A549 (cell line): ENCODE data around the gene SORBS1. TPM values are rescaled to one million over a fixed set of nuclear protein-coding genes. Genes with fewer than 3 reads are reported as not detected.

Experiments
- ATAC-seq, 2 experiments: fragments of 200-7000 bp in 1 of 2; fragments of >200 bp in 1 of 2; cut with Nextera tagmentation in 1 of 2; cut with Tn5 transposase in 1 of 2; 3 replicates each; pipeline versions ENCODE4 v1.8.0 to v1.9.1; 2018 to 2020; ENCODE audit warnings: mild to moderate bottlenecking in 1 of 2, moderate library complexity in 1 of 2
- CTCF ChIA-PET: fragments of 300-600 bp; sonication (Branson Sonifier 250); formaldehyde crosslinking; extraction: SDS; loops from one replicate; lab custom pipeline; 2021; ENCODE audit warnings: antibody characterized with exemption, inconsistent platforms; lab: Yijun Ruan, JAX
- POLR2A ChIA-PET: fragments of 350-600 bp; formaldehyde crosslinking; extraction: SDS; loops from one replicate; lab custom pipeline; 2021; ENCODE audit warnings: antibody characterized with exemption, inconsistent platforms; lab: Yijun Ruan, JAX
- DNase-seq, 2 experiments: peaks; one replicate each; pipeline versions ENCODE4 v3.0.0 to v3.0.0-alpha.2; 2011 to 2016; ENCODE audit warnings: low read depth in 1 of 2, low spot score in 1 of 2
- FAIRE-seq: peaks from 2 replicates; lab custom pipeline; 2011; peaks lifted over from hg19 to GRCh38; lab: Jason Lieb, UNC
- H3K27ac ChIP-seq, 2 experiments: fragments of >200 bp; sonication (Bioruptor Twin); formaldehyde crosslinking; 3 replicates each; pipeline ENCODE4 v1.5.1; 2016 to 2017
- H3K4me1 ChIP-seq: fragments of >200 bp; sonication (Bioruptor Twin); formaldehyde crosslinking; 3 replicates; pipeline ENCODE4 v1.6.1; 2016
- H3K4me2 ChIP-seq: fragments of >200 bp; sonication (Bioruptor Twin); formaldehyde crosslinking; 3 replicates; pipeline ENCODE4 v1.6.1; 2016
- H3K4me3 ChIP-seq: fragments of >200 bp; sonication (Bioruptor Twin); formaldehyde crosslinking; 3 replicates; pipeline ENCODE4 v1.5.1; 2016
- H3K9me3 ChIP-seq: fragments of >200 bp; sonication (Bioruptor Twin); formaldehyde crosslinking; 3 replicates; pipeline ENCODE4 v1.6.1; 2016
- BHLHE40 ChIP-seq: IDR thresholded peaks from 2 replicates; pipeline ENCODE4 v1.6.1; 2012; ENCODE audit warnings: low read depth, low read length, inconsistent platforms
- CBX2 ChIP-seq: fragments of 200-600 bp; sonication (generic); IDR thresholded peaks from 2 replicates; pipeline ENCODE4 v1.6.1; 2016; ENCODE audit warnings: low read depth, mild to moderate bottlenecking, borderline replicate concordance
- CBX8 ChIP-seq: fragments of 200-600 bp; sonication (generic); IDR thresholded peaks from 2 replicates; pipeline ENCODE4 v1.6.1; 2016
- CEBPB ChIP-seq, 2 experiments: fragments of >200 bp in 1 of 2; sonication (Bioruptor Twin) in 1 of 2; formaldehyde crosslinking in 1 of 2; IDR thresholded peaks; 2 replicates each; pipeline ENCODE4 v1.6.1; 2012 to 2016
- CHD2 ChIP-seq: fragments of 150-350 bp; IDR thresholded peaks from 2 replicates; pipeline ENCODE4 v1.6.1; 2014; ENCODE audit warnings: low read length; ENCODE audit not compliant: partially characterized antibody
- E2F6 ChIP-seq: IDR thresholded peaks from 2 replicates; pipeline ENCODE4 v1.6.1; 2012; ENCODE audit warnings: low read depth, borderline replicate concordance
- EHF ChIP-seq: fragments of 250-450 bp; sonication (Bioruptor Pico); IDR thresholded peaks from 2 replicates; pipeline ENCODE4 v1.5.0; 2020; ENCODE audit warnings: mild to moderate bottlenecking
- ELK1 ChIP-seq: fragments of 150-350 bp; IDR thresholded peaks from 2 replicates; pipeline ENCODE4 v1.6.1; 2014; ENCODE audit warnings: low read depth, mild to moderate bottlenecking, low read length
- ESRRA ChIP-seq: fragments of 150-350 bp; IDR thresholded peaks from 2 replicates; pipeline ENCODE4 v1.6.1; 2014; ENCODE audit warnings: mild to moderate bottlenecking, low read length, borderline replicate concordance
- FOSB ChIP-seq: fragments of 250-450 bp; sonication (Bioruptor Pico); IDR thresholded peaks from 2 replicates; pipeline ENCODE4 v1.5.0; 2020; ENCODE audit warnings: mild to moderate bottlenecking, moderate library complexity
- FOSL2 ChIP-seq, 2 experiments: fragments of 450-650 bp in 1 of 2; fragments of >200 bp in 1 of 2; sonication (Bioruptor Twin) in 1 of 2; formaldehyde crosslinking; IDR thresholded peaks; 2 replicates each; pipeline versions ENCODE4 v1.5.0 to v1.6.1; 2016 to 2020; ENCODE audit warnings: mild to moderate bottlenecking in 1 of 2, moderate library complexity in 1 of 2
- FOXS1 ChIP-seq: fragments of 250-450 bp; sonication (Bioruptor Pico); IDR thresholded peaks from 2 replicates; pipeline ENCODE4 v1.5.0; 2020; ENCODE audit warnings: mild to moderate bottlenecking, moderate library complexity
- GATA3 ChIP-seq: IDR thresholded peaks from 2 replicates; pipeline ENCODE4 v1.6.1; 2012; ENCODE audit warnings: borderline replicate concordance
- HDAC2 ChIP-seq: fragments of 200-600 bp; sonication (generic); IDR thresholded peaks from 2 replicates; pipeline ENCODE4 v1.6.1; 2016
- HES2 ChIP-seq: fragments of >200 bp; sonication (Bioruptor Twin); formaldehyde crosslinking; IDR thresholded peaks from 2 replicates; pipeline ENCODE4 v1.6.1; 2016
- HOXA7 ChIP-seq: fragments of 250-450 bp; sonication (Bioruptor Pico); IDR thresholded peaks from 2 replicates; pipeline ENCODE4 v1.5.0; 2020; ENCODE audit warnings: mild to moderate bottlenecking, moderate library complexity
- HOXB13 ChIP-seq: fragments of 250-450 bp; sonication (Bioruptor Pico); IDR thresholded peaks from 2 replicates; pipeline ENCODE4 v1.5.0; 2020; ENCODE audit warnings: low read depth, mild to moderate bottlenecking, moderate library complexity
- HOXB5 ChIP-seq: fragments of 250-450 bp; sonication (Bioruptor Pico); IDR thresholded peaks from 2 replicates; pipeline ENCODE4 v1.5.0; 2020; ENCODE audit warnings: mild to moderate bottlenecking, moderate library complexity
- JUN ChIP-seq, 2 experiments: fragments of >200 bp; sonication (Bioruptor Twin); formaldehyde crosslinking; IDR thresholded peaks; 2 replicates in 1 of 2; 3 replicates in 1 of 2; pipeline ENCODE4 v1.6.1; 2016 to 2017
- KDM1A ChIP-seq: fragments of 200-600 bp; sonication (generic); IDR thresholded peaks from 2 replicates; pipeline ENCODE4 v1.6.1; 2016; ENCODE audit warnings: low read depth, mild to moderate bottlenecking
- MAFK ChIP-seq: fragments of 450-650 bp; IDR thresholded peaks from 2 replicates; pipeline ENCODE4 v1.6.1; 2014; ENCODE audit not compliant: partially characterized antibody
- NFE2L2 ChIP-seq: fragments of 150-350 bp; conservative IDR thresholded peaks from 2 replicates; pipeline ENCODE4 v1.6.1; 2014; ENCODE audit warnings: low read length
- PBX3 ChIP-seq: IDR thresholded peaks from 2 replicates; pipeline ENCODE4 v1.6.1; 2012
- POLR2A ChIP-seq: IDR thresholded peaks from 2 replicates; pipeline ENCODE4 v1.6.1; 2012; ENCODE audit warnings: mild to moderate bottlenecking, low read length
- POLR2AphosphoS2 ChIP-seq: conservative IDR thresholded peaks from 2 replicates; pipeline ENCODE4 v1.6.1; 2012; ENCODE audit warnings: low read length, improper control_type of control experiment, inconsistent platforms
- RARB ChIP-seq: fragments of 250-450 bp; sonication (Bioruptor Pico); IDR thresholded peaks from 2 replicates; pipeline ENCODE4 v1.8.0; 2021; ENCODE audit warnings: mild to moderate bottlenecking, moderate library complexity
- REST ChIP-seq: fragments of 200-600 bp; sonication (generic); IDR thresholded peaks from 2 replicates; pipeline ENCODE4 v1.6.1; 2016; ENCODE audit warnings: antibody characterized with exemption, mild to moderate bottlenecking, moderate library complexity
- RNF2 ChIP-seq: fragments of 200-600 bp; sonication (generic); IDR thresholded peaks from 2 replicates; pipeline ENCODE4 v1.6.1; 2016; ENCODE audit warnings: low read depth, mild to moderate bottlenecking, antibody characterized with exemption, moderate library complexity, borderline replicate concordance
- SMC3 ChIP-seq: fragments of >200 bp; sonication (Bioruptor Twin); formaldehyde crosslinking; IDR thresholded peaks from 3 replicates; pipeline ENCODE4 v1.6.1; 2018; ENCODE audit warnings: inconsistent platforms
- TFCP2L1 ChIP-seq: fragments of 250-450 bp; sonication (Bioruptor Pico); IDR thresholded peaks from 2 replicates; pipeline ENCODE4 v1.5.0; 2021; ENCODE audit warnings: mild to moderate bottlenecking
- TP53 ChIP-seq: fragments of 250-450 bp; sonication (Bioruptor Pico); IDR thresholded peaks from 2 replicates; pipeline ENCODE4 v1.5.0; 2021; ENCODE audit warnings: mild to moderate bottlenecking, moderate library complexity
- USF2 ChIP-seq: fragments of 450-650 bp; IDR thresholded peaks from 2 replicates; pipeline ENCODE4 v1.6.1; 2014; ENCODE audit warnings: antibody characterized with exemption
- WGBS: methylation state at CpG from one replicate; pipeline ENCODE4 v1.1.6; 2017; ENCODE audit errors: missing lambda C conversion rate; 5-methylcytosine and 5-hydroxymethylcytosine counted together
- polyA plus RNA-seq, 4 experiments: library from polyadenylated mRNA; depleted of rRNA in 3 of 4; stranded (reverse); fragments of >200 nt; fragmentation: RNase III in 1 of 4; extraction: RNeasy Plus Mini Kit Qiagen cat#74134 plus additional on column Dnase treatment in 1 of 4; gene quantifications; 2 replicates in 3 of 4; 3 replicates in 1 of 4; pipeline ENCODE4 v1.2.3, GENCODE V29; 2011 to 2017

The SORBS1 gene
- polyA plus RNA-seq, 2 of the 4 experiments (the other 2 are of a cell fraction) = 0.39 to 0.80 TPM

GRCh38 chr10:95511314-95511713 lies 49.9 kb downstream of the SORBS1 start (continued):
- TF ChIP-seq RNF2 (no peak), ESRRA (no peak), RARB (CRISPR knock-in tag) (no peak), CHD2 (no peak), POLR2A (no peak)
- TF ChIP-seq, all 56 proteins: peak for 0

GRCh38 chr10:95509251-95509650 lies 51.9 kb downstream of the SORBS1 start:
- no peak overlapping the region for H3K4me2 ChIP-seq
- ATAC-seq (no peak), FAIRE-seq (no peak), DNase-seq (no peak)
- POLR2A ChIA-PET = no interaction called here
- CTCF ChIA-PET = interaction anchor here (1.0 to 1.5 kb wide), 3 partner anchors 19 to 266 kb away, joined by 3 to 4 read pairs (median 3); no protein-coding TSS in a partner anchor
- H3K4me1 ChIP-seq = no peaks in the 10 kb centered on the region
- no peak overlapping the region for H3K4me3 ChIP-seq
- TF ChIP-seq HOXB13 (CRISPR knock-in tag) (no peak), HES2 (no peak), FOSB (CRISPR knock-in tag) (no peak), FOXS1 (CRISPR knock-in tag) (no peak), E2F6 (no peak), TP53 (CRISPR knock-in tag) (no peak), HOXA7 (CRISPR knock-in tag) (no peak), CBX2 (no peak), NFE2L2 (no peak), HOXB5 (no peak), USF2 (no peak), FOSL2 (IDR thresholded peaks at IDR 0.05) (no peak), FOSL2 (CRISPR knock-in tag; IDR thresholded peaks at IDR 0.05) (no peak), JUN (IDR thresholded peaks at IDR 0.05) (no peak), ELK1 (no peak), CBX8 (no peak), BHLHE40 (no peak), PBX3 (no peak)
- 65% methylated on average over 1 of the region's 1 CpG for WGBS
- H3K9me3 ChIP-seq = no peaks in the 10 kb centered on the region
- no peak overlapping the region for H3K27ac ChIP-seq

GRCh38 chr10:95508730-95509129 lies 52.4 kb downstream of the SORBS1 start:
- Histone ChIP-seq H3K4me3 (no peak overlapping the region), H3K27ac (no peak overlapping the region), H3K9me3 (no peaks in the 10 kb centered on the region), H3K4me2 (no peak overlapping the region), H3K4me1 (no peaks in the 10 kb centered on the region)
- no peak for FAIRE-seq
- ChIA-PET CTCF (interaction anchor here (0.8 to 1.5 kb wide), 3 partner anchors 15 to 77 kb away, joined by 3 to 4 read pairs (median 3); no protein-coding TSS in a partner anchor), POLR2A (no interaction called here)
- WGBS = 55% methylated on average over 3 of the region's 3 CpGs
- ATAC-seq = no peak
- DNase-seq = no peak
- TF ChIP-seq KDM1A = no peak
- no peak for TF ChIP-seq EHF
- TF ChIP-seq POLR2AphosphoS2 = no peak
- no peak for TF ChIP-seq GATA3
- TF ChIP-seq MAFK = no peak
- no peak for TF ChIP-seq HOXB13 (CRISPR knock-in tag)
- TF ChIP-seq CBX2 = no peak
- no peak for TF ChIP-seq SMC3
- TF ChIP-seq CEBPB (IDR thresholded peaks at IDR 0.05) = no peak
- TF ChIP-seq REST = no peak
- no peak for TF ChIP-seq CBX8
- no peak for TF ChIP-seq HDAC2
- no peak for TF ChIP-seq TFCP2L1 (CRISPR knock-in tag)
